GM21737 (cell line): Measurements from ENCODE around the gene NME4.

Experiments used
- ATAC-seq: cut with Tn5 transposase; IDR thresholded peaks from one replicate; pipeline ENCODE4 v1.9.1; 2021; ENCODE audit warnings: mild to moderate bottlenecking, moderate library complexity; ENCODE audit not compliant: unreplicated experiment

Gene NME4

DNA sequence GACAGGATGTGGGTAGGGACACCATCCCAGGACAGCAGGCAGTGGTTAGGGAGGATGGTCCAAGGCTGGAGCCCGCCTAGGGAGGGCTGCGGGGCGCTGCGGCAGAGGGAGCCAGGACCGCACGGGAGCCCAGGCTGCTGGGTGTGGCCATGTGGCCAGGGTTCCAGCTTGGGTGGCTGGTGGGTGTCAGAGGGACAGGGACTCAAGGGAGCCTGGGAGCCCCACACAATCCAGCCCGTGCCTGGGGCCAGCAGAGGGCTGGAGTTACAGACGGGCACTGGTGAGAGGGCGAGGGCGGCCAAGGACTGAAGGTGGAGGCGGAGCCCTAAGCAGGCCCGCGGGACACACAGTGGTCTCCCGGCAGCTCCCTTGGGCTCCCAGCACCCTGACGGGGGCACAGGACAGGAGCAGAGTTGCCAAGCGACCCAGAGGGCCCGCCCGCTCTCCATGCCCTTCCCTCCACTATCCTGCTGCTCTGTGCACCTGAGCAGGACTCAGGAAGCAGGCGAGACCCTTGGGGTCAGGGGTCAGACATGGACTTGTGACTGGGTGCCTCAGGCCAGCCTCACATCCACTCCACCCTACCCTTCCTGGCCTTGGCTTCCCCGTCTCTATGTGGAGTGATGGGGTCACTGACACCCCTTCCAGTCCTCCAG lies 33.8 kb upstream of the NME4 start:
- no peak for ATAC-seq

DNA sequence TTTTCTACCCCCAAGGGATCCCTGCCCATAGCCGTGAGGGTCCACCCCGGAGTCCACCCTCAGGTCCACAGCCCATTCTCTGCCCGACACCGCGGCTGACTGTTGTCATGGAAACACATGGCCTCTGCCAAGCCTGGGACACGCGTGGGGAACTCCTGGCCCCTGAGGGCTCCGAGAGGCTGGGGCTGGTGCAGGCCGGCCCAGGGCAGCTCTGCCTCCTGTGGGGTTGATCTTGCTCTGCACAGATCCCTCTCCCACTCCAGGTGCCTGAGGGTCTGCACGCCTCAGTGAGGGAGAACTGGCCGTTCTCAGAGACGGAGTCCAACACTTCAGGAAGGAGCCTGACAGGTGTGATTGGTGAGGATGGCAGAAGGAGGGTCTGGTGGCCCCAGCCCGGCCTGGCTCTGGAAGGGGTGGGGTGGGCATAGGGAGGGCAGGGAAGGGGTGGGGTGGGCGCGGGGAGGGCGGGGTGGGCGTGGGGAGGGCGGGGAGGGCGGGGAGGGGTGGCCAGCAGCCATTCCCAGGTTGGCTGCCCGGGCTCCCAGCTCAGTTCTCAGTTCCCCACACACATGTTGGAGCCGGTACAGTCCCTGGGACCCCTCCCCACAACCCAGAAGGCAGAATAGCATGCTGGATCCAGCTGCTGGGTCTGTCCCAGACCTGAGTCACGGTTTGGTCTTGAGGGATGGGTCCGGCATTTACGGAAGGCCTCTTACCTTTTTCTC lies 33.1 kb upstream of the NME4 start:
- ATAC-seq: no peak

DNA sequence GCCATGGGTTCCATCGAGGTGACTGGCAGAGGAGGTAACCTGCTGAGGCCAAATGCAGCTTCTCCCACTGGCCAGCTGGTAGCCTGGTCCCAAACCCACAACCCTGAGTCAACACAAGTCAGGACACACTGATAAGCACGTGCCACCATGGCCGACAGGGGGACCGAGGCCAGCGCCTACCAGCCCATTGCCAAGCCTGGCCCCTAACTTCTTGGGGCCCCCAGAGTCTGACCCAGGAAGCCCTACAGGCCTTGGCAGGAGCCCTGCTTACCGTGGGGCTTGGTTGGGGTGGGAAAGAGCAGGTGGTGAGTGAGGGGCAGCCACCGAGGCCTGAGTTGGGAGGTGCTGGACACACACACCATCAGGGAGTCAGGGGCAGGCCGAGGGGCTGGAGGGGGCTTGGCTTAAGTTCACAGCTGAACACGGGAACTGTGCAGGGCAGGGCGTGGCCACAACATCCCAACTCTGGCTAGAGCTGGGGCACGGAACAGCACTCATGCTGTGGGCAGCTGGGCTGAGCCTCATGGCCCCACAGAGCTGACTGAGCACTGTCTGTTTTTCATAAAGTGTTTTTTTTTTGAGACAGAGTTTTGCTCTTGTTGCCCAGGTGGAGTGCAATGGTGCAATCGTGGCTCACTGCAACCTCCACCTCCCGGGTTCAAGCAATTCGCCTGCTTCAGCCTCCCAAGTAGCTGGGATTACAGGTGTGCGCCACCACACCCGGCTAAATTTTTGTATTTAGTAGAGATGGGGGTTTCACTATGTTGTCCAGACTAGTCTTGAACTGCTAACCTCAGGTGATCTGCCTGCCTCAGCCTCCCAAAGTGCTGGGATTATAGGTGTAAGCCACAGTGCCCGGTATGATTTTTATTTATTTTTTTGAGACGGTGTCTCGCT lies 32.2 kb upstream of the NME4 start:
- no peak for ATAC-seq

DNA sequence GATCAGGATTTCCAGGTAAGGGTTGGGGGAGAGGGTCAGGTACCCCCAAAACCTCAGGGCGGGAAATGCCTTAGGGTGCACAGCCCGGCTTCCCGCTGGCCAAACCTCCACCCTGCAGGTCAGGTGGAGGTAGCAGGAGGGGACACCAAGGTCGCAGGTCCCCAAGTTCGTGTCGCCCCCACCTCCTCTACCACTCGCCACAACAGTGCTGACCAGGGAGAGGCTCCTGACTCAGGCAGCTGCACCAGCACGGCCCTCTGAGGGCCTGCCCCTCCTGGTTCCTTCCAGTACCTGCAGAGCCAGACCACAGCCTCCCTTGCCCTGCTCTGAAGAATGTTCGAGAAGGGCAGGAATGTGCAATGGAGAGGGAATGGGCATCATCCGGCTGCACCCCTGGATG lies 30.5 kb upstream of the NME4 start:
- ATAC-seq: no peak

DNA sequence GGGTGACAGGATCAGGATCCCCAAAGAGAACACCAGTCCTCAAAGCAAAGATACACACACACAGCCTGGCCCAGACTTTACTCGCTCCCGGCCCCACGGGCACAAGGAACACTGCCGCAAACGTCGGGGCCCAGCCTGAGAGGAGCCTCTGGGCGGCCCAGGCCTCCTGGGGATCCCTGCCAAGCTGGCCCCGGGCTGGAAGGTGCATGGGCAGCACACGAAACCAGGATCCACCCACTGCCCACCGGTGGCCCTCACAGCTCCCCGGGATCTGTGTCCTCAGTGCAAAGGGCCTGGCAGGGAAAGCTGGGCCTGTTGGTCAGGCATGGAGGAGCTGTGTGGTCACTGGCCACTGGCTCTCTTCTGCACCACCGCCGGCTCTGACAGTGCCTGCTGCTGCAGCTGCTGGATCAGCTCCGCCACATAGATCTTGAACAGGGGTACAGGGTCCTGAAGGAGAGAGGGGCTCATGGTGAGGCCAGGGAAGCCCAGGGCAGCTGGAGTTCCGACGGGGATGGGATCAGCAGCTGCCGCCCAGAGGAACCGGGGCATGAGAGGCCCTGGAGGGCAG lies 29.6 kb upstream of the NME4 start:
- ATAC-seq: no peak

DNA sequence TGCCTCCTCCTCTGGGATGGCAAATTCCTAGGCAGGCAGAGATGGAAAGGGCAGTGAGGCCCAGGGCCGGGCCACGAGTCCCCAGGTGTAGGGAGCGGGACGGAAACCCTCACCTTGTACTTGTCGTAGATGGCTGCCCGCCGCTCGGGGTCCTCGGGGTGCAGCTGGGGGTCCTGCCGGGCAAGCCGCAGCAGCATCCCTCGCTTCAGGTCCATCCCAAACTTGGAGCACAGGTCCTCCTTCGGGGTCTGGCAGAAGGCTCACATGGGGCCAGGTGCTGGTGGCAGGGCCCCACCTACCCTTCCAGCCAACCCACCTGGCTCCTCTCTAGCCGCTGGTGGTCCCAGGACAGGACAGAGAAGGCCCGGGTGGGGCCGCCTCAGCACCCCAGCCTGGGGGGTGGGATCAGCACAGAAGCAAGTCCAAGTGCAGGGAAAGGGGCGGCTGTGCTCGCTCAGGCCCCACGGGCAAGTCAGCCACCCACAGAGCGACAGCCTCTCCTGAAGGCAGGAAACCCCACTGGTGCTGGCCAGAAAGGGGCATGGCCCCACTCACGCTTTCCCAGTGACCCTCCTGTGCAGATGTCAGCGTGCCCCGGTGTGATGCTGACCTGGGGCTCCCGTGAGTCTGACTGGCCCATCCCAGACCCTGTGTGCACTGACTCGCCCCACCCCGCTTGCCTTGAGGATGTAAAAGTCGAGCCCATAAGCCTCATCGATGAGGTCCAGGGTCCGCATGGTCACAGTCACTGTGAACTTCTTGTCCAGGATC lies 28.4 kb upstream of the NME4 start:
- no peak for ATAC-seq

DNA sequence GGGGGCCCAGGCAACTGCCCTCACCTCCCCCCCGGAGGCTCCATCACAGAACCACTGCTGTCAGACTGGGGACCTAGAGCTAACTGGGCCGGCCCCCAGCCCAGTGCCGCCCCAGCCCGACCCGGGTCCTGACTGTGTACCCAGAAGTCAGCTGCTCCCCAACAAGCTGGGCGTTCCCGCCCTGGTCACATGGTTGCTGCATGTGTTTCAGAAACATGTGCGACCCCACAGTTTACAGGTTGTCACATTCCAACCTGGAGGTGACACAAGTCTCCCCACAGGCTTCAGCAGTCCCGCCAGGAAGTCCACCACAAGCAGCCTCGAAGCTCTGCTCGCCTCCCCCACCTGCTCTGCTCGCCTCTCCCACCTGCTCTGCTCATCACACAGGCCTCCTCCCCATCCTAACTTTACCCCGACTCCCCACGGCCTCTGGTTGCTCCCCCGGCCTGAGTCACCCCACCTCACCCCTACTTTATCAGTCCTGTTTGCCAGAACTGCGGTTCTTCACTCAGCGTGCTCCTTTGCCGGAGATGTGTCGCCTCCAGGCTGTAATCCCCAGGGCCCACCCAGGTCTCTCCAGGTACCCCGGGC lies 27.6 kb upstream of the NME4 start:
- no peak for ATAC-seq

DNA sequence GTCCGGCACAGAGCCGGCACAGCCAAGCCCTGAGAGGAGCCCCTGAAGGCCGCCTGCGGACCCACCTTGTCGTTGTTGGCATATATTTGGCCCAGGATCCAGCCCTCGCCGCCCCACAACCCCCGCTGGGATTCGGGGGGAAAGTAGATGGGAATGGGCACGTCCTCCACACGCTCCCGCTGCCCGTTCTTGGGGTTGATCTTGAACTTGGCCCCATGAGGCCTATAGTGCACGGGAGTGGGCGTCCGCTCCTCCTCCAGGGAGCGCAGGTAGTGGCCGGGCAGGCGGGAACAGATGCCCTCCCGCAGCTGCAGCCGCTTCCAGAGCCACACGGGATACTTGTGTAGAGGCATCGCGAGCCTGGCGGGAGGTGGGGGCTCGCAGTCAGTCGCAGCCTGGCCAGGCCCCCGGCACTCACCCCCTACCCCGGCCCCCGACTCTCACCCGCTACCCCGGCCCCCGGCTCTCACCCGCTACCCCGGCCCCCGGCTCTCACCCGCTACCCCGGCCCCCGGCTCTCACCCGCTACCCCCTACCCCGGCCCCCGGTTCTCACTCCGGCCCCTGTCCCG lies 27.0 kb upstream of the NME4 start:
- ATAC-seq: no peak

DNA sequence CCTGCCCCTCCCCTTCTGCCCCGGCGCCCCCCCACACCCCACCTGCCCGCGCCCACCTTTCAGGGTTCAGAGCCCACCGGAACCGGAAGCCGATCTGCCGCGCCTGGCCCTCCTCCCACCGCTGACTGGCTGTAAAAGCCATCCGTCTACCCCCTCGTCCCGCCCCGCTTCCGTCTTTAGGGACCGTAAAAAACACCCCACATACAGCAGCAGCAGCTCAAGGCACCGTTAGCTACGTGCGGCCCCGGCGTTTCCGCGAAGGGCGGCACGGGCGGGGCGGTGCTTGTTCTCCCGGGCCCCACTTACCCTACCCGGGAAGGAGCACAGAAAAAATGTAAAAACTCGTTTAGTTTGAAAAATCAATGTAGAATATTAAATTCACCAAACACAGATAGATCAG lies 26.6 kb upstream of the NME4 start, which contains the start of gene MRPL28:
MRPL28 (minus strand) TSS at position 96 of the 400 bp plus-strand sequence. CDS start 320 bp downstream, outside the sequence.
- peak; percentile 68 for ATAC-seq

DNA sequence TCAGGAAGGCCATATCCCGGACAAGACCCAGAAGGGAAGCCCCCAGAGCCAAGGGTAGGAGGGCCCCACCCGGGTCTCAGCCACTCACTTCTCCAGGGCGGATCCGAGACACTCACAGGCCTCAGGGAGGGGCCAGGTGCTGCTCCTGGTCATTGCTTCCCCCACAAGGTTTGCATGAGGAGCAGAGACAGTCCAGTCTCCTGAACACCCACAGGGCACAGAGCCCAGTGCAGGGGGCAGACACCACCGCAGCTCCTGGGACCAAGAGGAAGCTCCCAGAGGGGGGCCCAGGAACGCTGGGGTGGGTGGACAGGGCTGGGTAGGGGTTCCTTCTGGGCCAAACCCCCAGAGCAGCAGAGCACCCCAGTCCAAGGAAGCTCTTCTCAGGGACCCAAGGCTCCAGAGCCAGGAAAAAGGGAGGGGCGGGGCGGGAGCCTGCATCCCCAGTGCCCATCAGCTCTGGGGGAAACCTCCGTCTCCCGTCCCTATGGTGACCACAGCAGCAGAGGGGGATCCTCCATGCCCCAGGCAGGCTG lies 26.0 kb upstream of the NME4 start:
- ATAC-seq: no peak

DNA sequence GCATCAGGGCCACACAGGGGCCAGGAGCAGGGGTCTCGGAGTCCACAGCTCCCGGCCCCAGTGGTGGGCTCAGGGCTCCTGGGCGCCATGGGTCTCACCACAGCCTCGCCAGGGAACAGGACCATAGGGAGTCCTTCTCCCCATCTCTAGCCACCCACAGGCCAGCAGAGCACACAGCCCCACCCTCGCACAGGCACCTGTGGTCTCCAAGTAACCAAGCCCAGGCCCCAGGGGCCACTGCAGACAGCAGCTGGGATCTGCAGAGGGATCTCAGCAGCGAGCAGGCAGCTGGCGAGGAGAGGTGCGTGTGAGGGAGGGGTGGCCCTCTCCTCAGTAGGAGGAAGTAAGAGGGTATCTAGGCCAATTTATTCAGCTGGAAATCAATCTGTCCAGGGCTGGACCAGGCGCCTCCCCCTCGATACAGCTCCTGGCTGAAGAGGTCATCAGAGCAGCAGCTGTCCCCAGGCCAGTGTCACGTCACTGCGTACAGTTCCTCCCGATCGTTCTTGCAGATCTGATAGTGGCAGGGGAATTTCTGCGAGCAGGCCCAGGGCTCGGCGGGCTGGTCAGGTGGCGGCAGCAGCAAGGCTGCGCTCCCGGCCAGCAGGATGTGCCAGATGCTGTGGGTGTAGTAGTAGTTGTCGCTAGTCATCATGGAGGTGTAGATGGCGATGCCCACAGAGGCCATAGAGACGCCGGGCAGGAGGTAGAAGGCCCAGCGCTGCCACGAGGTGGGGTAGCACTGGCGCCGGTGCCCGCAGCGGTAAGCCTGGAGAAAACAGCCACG lies 25.3 kb upstream of the NME4 start:
- ATAC-seq: no peak

DNA sequence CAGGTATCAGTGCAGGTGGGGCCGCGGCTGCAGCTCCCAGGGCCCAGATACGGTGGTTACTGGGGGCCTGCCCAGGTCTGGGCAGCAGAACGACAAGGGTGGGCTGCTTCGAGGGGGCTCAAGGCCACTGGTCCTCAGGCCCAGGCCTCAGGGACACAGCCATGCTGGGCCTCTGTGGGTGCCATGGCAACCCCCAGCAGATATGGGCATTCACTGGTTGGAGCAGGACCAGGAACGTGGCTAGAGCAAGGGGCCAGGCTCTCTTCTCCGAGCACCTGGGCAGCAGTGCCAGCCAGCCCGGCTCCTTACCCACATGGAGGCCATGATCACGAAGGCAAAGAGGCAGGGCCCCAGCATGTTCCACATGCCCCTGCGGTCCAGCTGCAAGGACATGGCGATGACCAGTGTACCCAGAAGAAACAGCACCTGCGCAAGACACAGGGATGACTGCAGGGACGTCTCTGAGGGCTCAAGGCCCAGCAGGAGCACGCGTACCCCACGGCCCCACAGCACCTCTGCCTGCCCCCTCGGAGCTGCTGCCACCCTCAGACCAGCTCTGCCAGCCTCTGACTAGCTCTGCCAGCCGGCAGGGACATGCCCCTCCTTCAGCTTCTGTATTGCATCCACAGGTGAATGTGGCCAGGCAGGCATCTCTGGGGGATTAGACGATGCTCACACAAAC lies 24.6 kb upstream of the NME4 start:
- no peak for ATAC-seq

DNA sequence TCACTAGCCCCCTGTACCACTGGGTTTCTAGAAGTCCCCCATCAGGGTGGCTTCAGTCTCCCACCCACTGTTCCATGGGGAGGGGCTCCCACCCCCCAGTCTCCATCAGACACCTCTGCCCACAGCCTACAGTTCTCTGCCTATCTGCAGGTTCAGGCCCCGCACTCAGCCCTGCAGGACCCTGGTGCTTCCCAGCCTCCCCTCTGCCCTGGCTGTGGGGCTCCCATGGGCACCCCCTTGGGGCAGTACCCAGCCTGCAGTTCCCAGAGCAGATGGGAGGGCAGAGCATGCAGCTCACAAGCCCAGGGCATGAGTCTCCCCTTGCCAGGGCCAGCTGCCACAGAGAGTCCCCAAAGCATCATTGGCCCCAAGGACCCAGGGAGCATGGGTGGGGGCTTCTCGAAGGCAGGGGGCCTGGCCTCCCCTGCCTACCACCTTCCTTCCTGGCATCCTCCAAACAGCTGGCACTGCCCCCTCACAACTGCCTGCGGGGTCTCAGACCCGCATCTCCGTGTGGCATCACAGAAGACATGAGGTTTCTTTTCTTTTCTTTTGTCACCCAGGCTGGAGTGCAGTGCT lies 23.9 kb upstream of the NME4 start:
- ATAC-seq: no peak

DNA sequence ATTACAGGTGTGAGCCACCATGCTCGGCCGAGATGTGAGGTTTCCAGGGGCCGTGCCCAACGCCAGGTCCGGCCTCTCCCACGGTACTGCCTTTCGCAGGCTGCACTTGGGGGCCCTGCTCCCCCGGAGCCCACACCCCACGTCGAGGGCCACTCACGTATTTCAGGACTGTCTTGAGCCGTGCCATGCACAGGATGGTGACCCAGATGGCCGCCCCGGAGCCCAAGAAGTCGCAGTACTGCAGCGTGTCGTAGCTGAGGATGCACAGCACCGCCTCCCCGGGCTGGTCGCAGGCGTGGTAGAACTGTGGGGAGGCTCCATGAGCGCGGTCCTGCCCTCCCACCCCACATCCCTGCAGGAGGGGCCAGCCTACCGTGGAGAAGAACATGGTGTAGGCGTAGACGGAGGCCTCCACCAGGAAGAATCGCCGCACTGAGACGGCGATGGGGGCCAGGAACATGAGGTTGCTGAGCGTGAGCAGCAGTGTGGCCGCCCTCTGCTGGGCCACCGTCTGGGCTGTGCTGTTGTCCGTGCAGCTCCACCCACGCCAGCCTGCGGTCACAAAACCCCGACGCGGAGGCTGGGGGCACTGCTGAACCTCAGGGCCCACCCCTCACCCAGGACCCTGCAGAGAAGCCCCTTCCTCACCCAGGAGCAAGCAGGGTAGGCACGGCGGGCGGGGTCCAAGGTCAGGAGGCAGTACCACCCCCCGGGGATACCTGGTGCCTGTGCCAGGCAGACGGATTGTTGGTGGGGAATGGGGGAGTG lies 23.0 kb upstream of the NME4 start:
- no peak for ATAC-seq

DNA sequence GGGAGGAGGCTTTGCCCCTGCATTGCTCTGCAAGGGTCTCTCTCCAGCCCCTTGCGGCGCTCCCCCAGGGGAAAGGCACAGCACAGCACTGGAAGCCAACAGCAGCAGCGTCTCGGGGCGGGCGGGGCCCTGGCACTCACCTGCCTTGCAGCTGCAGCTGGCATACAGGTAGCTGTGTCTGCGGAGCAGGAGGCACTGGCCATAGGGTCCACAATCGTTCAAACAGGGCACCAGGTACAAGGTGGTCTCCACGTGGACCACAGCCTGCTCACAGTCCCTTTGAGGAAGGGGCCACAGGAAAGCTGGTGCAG lies 22.4 kb upstream of the NME4 start:
- ATAC-seq: no peak

DNA sequence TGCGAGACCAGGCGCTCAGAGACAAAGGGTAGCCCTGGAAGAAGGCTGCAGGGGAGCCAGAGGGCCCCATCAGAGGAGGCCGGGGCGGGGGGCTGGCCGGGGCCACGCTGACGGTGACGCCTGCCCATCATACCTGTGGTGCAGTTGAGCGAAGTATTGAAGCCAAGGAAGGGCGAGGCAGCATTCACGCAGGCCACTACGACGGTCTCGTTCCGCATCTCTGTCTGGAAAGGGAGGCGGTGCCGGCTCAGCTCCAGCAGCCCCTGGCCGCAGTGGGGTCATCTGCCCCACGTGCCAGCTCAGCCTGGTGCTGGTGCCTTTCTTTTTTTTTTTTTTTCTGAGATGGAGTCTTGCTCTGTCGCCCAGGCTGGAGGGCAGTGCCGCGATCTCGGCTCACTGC lies 21.8 kb upstream of the NME4 start:
- no peak for ATAC-seq
